ENCODE data around the gene SCNN1G. TPM values are rescaled to one million over a fixed set of nuclear protein-coding genes. Genes with fewer than 3 reads are reported as not detected.

SCNN1G gene
- total and polyA plus RNA-seq, 5 donors, result 0.05 TPM; not detected in 4

DNA sequence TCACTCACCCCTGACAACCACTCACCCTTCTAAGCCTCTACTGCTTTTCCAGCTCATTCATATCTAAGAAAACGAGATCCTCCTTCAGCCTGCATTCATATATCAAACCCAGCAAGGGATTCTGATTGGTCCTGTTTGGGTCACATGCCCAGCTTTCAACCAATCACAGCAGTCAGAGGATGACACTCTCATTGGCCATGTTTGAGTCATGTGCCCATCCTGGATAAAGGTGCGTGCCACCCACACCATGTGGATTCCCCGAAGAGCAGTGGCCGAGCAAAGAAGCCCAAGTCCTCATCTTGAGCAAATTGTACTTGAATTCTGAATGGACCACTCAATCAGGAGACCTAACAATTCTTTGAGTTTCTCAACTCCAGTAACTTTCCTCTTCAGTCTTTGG, 45.0 kb downstream of the SCNN1G start:
- no peak overlapping the region for H3K4me3 ChIP-seq (ENCODE audit: low read length)
- intact Hi-C loops (cut with DNase I), result no loop called here
- 52% methylated on average over 4 of the region's 4 CpGs for WGBS
- ATAC-seq (no peak), DNase-seq (no peak)
- H3K9me3 ChIP-seq (ENCODE audit: control insufficient read depth, low read length), result no peaks in the 10 kb centered on the region
- H3K27me3 ChIP-seq (ENCODE audit: control insufficient read depth, insufficient read depth), result no peaks in the 10 kb centered on the region
- H3K4me1 ChIP-seq (ENCODE audit: control insufficient read depth, insufficient read depth, low read length), result no peaks in the 10 kb centered on the region
- no peak overlapping the region for H3K27ac ChIP-seq (ENCODE audit: low read length)

DNA sequence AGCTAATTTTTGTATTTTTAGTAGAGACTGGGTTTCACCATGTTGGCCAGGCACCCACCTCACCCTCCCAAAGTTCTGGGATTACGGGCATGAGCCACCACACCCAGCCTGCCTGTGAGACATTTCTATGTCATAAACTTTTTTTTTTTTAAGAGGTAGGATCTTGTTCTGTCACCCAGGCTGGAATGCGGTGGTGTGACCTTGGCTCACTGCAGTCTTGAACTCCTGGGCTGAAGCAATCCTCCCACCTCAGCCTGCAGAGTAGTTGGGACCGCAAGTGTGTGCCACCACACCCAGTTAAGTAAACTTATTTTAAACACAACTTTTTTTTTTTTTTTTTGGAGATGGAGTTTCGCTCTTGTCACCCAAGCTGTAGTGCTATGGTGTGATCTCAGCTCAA, 47.2 kb downstream of the SCNN1G start:
- Histone ChIP-seq H3K27ac (ENCODE audit: low read length) (no peak overlapping the region), H3K27me3 (ENCODE audit: control insufficient read depth, insufficient read depth) (no peaks in the 10 kb centered on the region), H3K9me3 (ENCODE audit: control insufficient read depth, low read length) (no peaks in the 10 kb centered on the region), H3K4me1 (ENCODE audit: control insufficient read depth, insufficient read depth, low read length) (no peaks in the 10 kb centered on the region), H3K4me3 (ENCODE audit: low read length) (no peak overlapping the region)
- WGBS, result 89% methylated on average over 4 of the region's 4 CpGs
- DNase-seq, result no peak
- ATAC-seq, result no peak
- intact Hi-C loops (cut with DNase I), result no loop called here

DNA sequence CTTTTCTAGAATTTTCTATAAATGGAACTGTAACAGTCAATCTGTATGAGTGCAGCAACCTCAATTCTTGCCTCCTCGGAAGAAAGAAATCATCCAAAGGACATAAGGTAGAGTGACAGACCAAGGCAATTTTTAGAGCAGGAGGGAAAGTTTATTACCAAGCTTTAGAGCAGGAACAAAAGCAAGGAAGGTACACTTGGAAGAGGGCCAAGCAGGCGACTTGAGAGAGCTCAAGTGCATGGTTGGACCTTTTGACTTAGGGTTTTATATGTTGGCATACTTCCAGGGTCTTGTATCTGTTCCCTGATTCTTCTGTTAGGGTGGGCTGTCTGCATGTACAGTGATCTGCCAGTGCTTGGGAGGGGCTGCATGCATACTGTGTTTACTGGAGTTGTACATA, 50.3 kb downstream of the SCNN1G start:
- intact Hi-C loops (cut with DNase I), result no loop called here

DNA sequence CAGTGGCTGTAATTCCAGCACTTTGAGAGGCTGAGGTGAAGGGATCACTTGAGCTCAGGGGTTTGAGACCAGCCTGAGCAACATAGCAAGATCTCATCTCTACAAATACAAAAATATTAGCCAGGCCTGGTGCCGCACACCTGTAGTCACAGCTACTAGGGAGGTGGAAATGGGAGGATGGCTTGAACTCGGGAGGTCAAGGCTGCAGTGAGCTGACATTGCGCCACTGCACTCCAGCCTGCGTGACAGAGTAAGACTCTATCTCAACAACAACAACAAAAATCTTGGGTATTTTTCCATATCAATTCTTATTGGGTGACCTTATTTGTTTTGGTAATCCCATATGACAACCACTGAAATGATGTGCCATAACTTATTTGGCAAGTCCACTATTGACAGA, 52.6 kb downstream of the SCNN1G start:
- intact Hi-C loops (cut with DNase I), result no loop called here
- no peaks in the 10 kb centered on the region for H3K4me1 ChIP-seq (ENCODE audit: control insufficient read depth, insufficient read depth, low read length)
- 90% methylated on average over 4 of the region's 4 CpGs for WGBS
- no peak overlapping the region for H3K4me3 ChIP-seq (ENCODE audit: low read length)
- DNase-seq, result no peak
- ATAC-seq, result no peak
- H3K27ac ChIP-seq (ENCODE audit: low read length), result no peak overlapping the region
- H3K9me3 ChIP-seq (ENCODE audit: control insufficient read depth, low read length), result no peaks in the 10 kb centered on the region
- no peaks in the 10 kb centered on the region for H3K27me3 ChIP-seq (ENCODE audit: control insufficient read depth, insufficient read depth)

More for the DNA sequence above, 50.3 kb downstream of the SCNN1G start:
- ATAC-seq, result no peak
- Histone ChIP-seq H3K27me3 (ENCODE audit: control insufficient read depth, insufficient read depth) (no peaks in the 10 kb centered on the region), H3K4me3 (ENCODE audit: low read length) (no peak overlapping the region), H3K4me1 (ENCODE audit: control insufficient read depth, insufficient read depth, low read length) (no peaks in the 10 kb centered on the region), H3K9me3 (ENCODE audit: control insufficient read depth, low read length) (no peaks in the 10 kb centered on the region), H3K27ac (ENCODE audit: low read length) (no peak overlapping the region)
- 33% methylated on average over 2 of the region's 2 CpGs for WGBS
- DNase-seq, result no peak

DNA sequence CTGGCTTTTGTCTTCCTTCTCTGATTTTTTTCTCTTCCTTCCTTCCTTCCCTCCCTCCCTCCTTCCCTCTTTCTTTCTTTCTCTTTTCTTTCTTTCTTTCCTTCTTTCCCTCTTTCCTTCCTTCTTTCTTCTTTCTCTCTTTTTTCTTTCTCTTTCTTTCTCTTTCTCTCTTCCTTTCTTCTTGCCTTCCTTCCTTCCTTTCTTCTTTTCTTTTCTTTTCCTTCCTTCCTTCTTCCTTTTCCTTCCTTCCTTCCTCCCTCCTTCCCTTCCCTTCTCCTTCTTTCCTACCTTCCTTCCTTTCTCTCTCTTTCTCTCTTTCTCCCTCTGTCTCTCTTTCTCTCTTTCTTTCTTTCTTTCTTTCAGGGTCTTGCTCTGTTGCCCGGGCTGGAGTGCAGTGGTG, 54.4 kb downstream of the SCNN1G start:
- intact Hi-C loops (cut with DNase I), result no loop called here
- no peaks in the 10 kb centered on the region for H3K27me3 ChIP-seq (ENCODE audit: control insufficient read depth, insufficient read depth)
- H3K4me1 ChIP-seq (ENCODE audit: control insufficient read depth, insufficient read depth, low read length), result no peaks in the 10 kb centered on the region
- ATAC-seq (no peak), DNase-seq (no peak)
- H3K9me3 ChIP-seq (ENCODE audit: control insufficient read depth, low read length), result no peaks in the 10 kb centered on the region
- 80% methylated on average over 1 of the region's 1 CpG for WGBS
- no peak overlapping the region for H3K4me3 ChIP-seq (ENCODE audit: low read length)
- no peak overlapping the region for H3K27ac ChIP-seq (ENCODE audit: low read length)

DNA sequence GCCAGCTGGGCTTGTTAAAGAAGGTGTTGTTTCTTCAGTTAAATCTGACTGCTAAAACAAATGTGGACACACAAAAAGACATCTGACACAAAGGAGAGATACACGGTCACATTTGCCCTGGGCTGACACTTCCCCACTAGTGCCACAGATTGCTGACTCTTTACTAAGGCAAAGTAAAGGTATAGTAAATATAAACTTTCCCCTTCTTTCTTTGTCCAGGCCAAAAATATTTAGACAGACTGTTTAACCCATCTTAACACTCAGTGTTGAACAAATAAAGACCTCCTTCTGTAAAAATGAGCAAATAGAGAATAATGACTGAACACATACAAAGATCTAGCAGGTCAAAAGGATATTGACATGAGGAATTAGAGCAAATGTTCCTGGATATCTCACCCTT, 58.4 kb downstream of the SCNN1G start:
- Histone ChIP-seq H3K4me3 (ENCODE audit: low read length) (no peak overlapping the region), H3K9me3 (ENCODE audit: control insufficient read depth, low read length) (peaks cover 2% of the 10 kb centered on the region), H3K27ac (ENCODE audit: low read length) (no peak overlapping the region), H3K4me1 (ENCODE audit: control insufficient read depth, insufficient read depth, low read length) (peaks cover 3% of the 10 kb centered on the region), H3K27me3 (ENCODE audit: control insufficient read depth, insufficient read depth) (no peaks in the 10 kb centered on the region)
- ATAC-seq (no peak), DNase-seq (no peak)
- intact Hi-C loops (cut with DNase I), result no loop called here
- WGBS, result 72% methylated on average over 1 of the region's 1 CpG

DNA sequence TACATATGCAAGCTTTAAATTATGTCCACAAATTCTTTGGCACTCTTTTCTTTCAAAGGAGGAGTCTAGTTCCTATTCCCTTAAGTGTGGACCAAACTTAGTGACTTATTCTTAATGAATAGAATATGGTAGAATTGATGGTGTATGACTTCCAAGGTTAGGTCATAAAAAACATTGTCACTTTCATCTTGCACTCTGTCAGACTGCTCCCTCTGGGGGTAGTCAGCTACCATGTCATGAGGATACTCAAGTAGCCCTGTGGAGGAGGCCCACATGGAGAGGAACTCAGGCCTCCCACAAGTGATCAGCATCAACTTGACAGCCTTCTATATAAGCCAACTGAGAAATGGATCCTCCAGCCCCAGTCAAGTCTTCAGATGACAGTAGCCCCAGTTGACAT, 61.6 kb downstream of the SCNN1G start:
- no peak overlapping the region for H3K27ac ChIP-seq (ENCODE audit: low read length)
- no peak for ATAC-seq
- no peak for DNase-seq
- intact Hi-C loops (cut with DNase I), result no loop called here
- peaks cover 2% of the 10 kb centered on the region for H3K9me3 ChIP-seq (ENCODE audit: control insufficient read depth, low read length)
- no peak overlapping the region for H3K4me3 ChIP-seq (ENCODE audit: low read length)
- no peaks in the 10 kb centered on the region for H3K27me3 ChIP-seq (ENCODE audit: control insufficient read depth, insufficient read depth)
- peaks cover 3% of the 10 kb centered on the region for H3K4me1 ChIP-seq (ENCODE audit: control insufficient read depth, insufficient read depth, low read length)

DNA sequence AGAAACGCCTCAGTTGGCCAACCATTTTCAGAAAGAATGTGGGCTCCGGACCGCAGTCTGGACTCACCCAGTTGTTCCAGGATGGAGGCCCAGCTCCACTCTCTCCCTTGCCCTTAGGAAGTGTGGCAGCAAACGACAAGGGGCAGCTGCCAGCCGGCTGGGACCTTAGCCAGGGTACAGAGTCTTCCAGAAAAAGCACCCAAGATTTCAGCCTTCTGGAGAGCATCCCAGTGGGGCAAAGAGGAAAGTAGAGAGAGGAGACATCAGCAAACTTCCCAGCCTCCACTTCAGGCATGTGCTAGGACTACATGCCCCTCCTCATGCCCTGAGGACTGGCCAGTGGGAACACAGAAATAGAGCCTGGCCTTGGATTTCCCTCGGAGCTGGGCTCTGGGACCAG, 62.7 kb downstream of the SCNN1G start:
- peak; percentile 69 to 73 for ATAC-seq
- 67% methylated on average over 6 of the region's 6 CpGs for WGBS

DNA sequence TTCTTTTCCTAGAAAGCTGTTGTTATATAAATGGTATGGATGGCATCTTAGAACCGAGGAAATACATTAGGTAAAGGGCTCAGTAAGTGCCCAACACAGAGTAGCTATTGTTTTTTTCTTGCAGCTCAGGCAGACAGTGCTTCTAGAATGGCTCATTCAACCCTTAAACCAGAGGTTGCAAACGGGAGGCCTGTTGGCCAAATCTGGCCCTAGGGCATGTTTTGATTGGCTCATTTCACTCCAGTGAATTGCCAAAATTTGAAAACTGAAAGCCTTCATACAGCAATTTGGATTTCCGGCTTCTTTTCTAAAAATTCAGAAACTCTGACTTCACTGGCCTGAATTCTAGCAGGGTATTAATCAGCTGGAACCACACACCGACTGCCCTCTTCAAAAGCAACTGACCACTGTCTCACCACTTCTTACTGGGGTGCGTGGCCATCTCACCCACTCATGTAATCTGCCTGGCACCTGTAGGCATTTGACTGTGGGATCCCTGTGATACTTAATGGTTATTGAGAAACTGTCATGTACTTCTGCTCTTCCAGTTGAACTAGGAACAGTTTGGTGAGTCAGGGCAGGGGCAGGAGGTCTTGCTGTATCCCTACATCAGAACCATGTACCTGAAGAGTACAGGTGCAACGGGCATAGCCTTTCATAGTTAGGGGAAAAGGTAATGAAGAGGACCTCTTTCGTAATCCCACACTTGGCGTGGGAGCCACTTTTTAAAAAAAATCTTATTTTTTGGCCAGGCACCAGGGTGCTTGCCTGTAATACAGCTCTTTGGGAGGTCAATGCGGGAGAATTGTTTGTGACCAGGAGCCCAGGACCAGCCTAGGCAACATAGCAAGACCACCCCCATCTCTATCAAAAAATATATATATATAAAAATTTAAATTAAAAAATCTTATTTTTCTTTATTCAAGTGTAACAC, 66.0 kb downstream of the SCNN1G start:
- Histone ChIP-seq H3K9me3 (ENCODE audit: control insufficient read depth, low read length) (peaks cover 2% of the 10 kb centered on the region), H3K27ac (ENCODE audit: low read length) (peak overlapping the region; percentile 76), H3K4me1 (ENCODE audit: control insufficient read depth, insufficient read depth, low read length) (peaks cover 3% of the 10 kb centered on the region), H3K4me3 (ENCODE audit: low read length) (no peak overlapping the region), H3K27me3 (ENCODE audit: control insufficient read depth, insufficient read depth) (no peaks in the 10 kb centered on the region)
- 50% methylated on average over 9 of the region's 9 CpGs for WGBS
- DNase-seq, result peak in 2 of 3 donors; percentile 25 to 57
- intact Hi-C loops (cut with DNase I), result no loop called here
- ATAC-seq, result peak; percentile 70 to 81

More for the DNA sequence above, 62.7 kb downstream of the SCNN1G start:
- Histone ChIP-seq H3K9me3 (ENCODE audit: control insufficient read depth, low read length) (peaks cover 2% of the 10 kb centered on the region), H3K4me3 (ENCODE audit: low read length) (no peak overlapping the region), H3K4me1 (ENCODE audit: control insufficient read depth, insufficient read depth, low read length) (peaks cover 3% of the 10 kb centered on the region), H3K27ac (ENCODE audit: low read length) (peak overlapping the region; percentile 10), H3K27me3 (ENCODE audit: control insufficient read depth, insufficient read depth) (no peaks in the 10 kb centered on the region)
- peak; percentile 62 to 75 (median 67) for DNase-seq
- intact Hi-C loops (cut with DNase I), result no loop called here

DNA sequence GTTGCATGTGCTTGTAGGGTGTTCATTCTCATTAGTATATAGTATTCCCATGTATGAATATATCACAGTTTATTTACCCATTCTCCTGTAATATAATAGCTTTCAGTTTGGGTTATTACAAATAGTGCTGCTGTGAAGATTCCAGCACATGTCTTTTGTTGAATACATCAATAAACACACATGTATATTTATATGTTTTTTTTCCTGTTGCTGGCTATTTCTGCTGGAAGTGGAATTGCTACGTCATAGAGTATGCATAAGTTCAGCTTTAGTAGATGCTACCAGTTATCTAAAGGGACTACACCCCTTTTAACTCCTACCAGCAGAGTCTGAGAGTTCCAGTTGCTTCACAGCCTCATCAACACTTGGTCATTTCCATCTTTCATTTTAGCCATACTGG, 67.3 kb downstream of the SCNN1G start:
- intact Hi-C loops (cut with DNase I), result no loop called here
- Histone ChIP-seq H3K4me1 (ENCODE audit: control insufficient read depth, insufficient read depth, low read length) (peaks cover 3% of the 10 kb centered on the region), H3K27me3 (ENCODE audit: control insufficient read depth, insufficient read depth) (no peaks in the 10 kb centered on the region), H3K4me3 (ENCODE audit: low read length) (no peak overlapping the region), H3K27ac (ENCODE audit: low read length) (no peak overlapping the region), H3K9me3 (ENCODE audit: control insufficient read depth, low read length) (no peaks in the 10 kb centered on the region)
- DNase-seq (no peak), ATAC-seq (no peak)
- 73% methylated on average over 1 of the region's 1 CpG for WGBS

DNA sequence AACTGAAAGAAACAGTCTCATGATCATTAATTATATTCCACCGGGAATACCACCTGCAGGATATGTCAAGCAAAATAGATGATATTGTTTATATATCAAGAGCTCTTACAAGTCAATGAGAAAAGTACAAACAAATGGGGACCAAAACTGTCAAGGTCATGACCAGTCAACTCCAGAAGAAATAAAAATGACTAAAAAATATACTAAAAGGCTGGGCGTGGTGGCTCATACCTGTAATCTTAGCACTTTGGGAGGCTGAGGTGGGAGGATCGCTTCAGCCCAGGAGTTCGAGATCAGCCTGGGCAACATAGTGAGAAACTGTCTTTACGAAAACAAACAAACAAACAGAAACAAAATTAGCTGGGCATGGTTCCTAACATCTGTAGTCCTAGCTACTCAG, 69.8 kb downstream of the SCNN1G start:
- no peaks in the 10 kb centered on the region for H3K4me1 ChIP-seq (ENCODE audit: control insufficient read depth, insufficient read depth, low read length)
- intact Hi-C loops (cut with DNase I), result no loop called here
- no peak for DNase-seq
- no peak for ATAC-seq
- H3K4me3 ChIP-seq (ENCODE audit: low read length), result no peak overlapping the region
- H3K9me3 ChIP-seq (ENCODE audit: control insufficient read depth, low read length), result no peaks in the 10 kb centered on the region
- no peaks in the 10 kb centered on the region for H3K27me3 ChIP-seq (ENCODE audit: control insufficient read depth, insufficient read depth)
- 90% methylated on average over 5 of the region's 5 CpGs for WGBS
- H3K27ac ChIP-seq (ENCODE audit: low read length), result no peak overlapping the region

All from right cardiac atrium (tissue), 5 donors.